HG02571 (cell line): ENCODE results near the gene IKZF4.

Experiments used
- ATAC-seq: cut with Tn5 transposase; IDR thresholded peaks from one replicate; pipeline ENCODE4 v1.9.1; 2021; ENCODE audit warnings: mild to moderate bottlenecking, moderate library complexity; ENCODE audit not compliant: unreplicated experiment

IKZF4 gene

GRCh38 chr12:56081393-56082347 lies 60.8 kb downstream of the IKZF4 start:
- no peak for ATAC-seq

GRCh38 chr12:56082382-56082781 lies 61.5 kb downstream of the IKZF4 start:
- ATAC-seq = no peak

- ATAC-seq = no peak
Measured at GRCh38 chr12:56082967-56083366, 62.1 kb downstream of the IKZF4 start.

- no peak for ATAC-seq
Measured at GRCh38 chr12:56084958-56085543, 64.2 kb downstream of the IKZF4 start.

DNA sequence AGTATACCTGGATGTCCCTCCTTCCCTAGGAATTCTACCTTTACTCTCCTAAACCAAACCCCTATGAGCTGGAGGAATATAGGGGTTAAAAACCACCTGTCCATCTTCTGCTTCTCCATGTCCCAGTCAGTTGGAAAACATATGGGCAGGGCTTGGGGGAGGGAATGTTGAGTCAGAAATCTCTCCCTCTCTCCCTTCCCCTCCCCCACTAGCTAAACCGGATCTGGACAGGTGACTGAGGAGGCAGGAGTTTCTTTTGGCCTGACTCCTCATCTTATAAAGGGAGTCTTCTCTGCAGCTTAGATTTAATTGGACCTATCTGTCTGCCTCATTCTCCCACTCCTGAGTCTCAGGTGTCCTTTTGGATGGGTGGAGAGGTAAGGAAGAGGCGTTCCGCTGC lies 65.3 kb downstream of the IKZF4 start:
- ATAC-seq = no peak

DNA sequence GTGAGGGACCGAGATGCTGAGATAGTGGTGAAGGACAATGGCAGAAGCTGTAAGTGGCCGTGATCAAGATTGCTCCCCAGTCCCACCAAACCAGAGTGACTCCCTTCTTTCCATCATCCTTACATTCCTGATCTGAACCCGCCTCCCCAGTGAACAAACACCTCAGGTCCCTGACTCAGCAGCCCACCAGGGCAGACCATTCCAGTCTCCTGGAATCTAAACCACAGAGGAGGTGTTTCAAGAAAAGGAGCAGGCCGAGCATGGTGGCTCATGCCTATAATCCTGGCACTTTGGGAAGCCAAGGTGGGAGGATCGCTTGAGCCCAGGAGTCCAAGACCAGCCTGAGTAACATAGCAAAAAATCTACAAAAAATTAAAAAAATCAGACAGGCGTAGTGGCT lies 65.8 kb downstream of the IKZF4 start:
- no peak for ATAC-seq

- ATAC-seq = no peak
Measured at GRCh38 chr12:56087220-56087619, 66.4 kb downstream of the IKZF4 start.
